HG03354 (cell line): ENCODE data around the gene NPHP4.

ENCODE experiments used
- ATAC-seq: cut with Tn5 transposase; IDR thresholded peaks from one replicate; pipeline ENCODE4 v1.9.1; 2021; ENCODE audit warnings: mild to moderate bottlenecking; ENCODE audit not compliant: unreplicated experiment, poor library complexity, severe bottlenecking

Gene NPHP4

GRCh38 chr1:5887349-5887970 lies 104.8 kb downstream of the NPHP4 start:
- no peak for ATAC-seq

GRCh38 chr1:5886541-5887348 lies 105.5 kb downstream of the NPHP4 start:
- no peak for ATAC-seq

GRCh38 chr1:5886140-5886483 lies 106.1 kb downstream of the NPHP4 start:
- ATAC-seq: no peak

- no peak for ATAC-seq
Observed at GRCh38 chr1:5885471-5886139, 106.6 kb downstream of the NPHP4 start.

GRCh38 chr1:5884110-5884509 lies 108.1 kb downstream of the NPHP4 start:
- no peak for ATAC-seq

- no peak for ATAC-seq
Observed at GRCh38 chr1:5883129-5884048, 108.8 kb downstream of the NPHP4 start.

- ATAC-seq: no peak
Observed at GRCh38 chr1:5882367-5883128, 109.7 kb downstream of the NPHP4 start.

- no peak for ATAC-seq
Observed at GRCh38 chr1:5881526-5882222, 110.6 kb downstream of the NPHP4 start.

GRCh38 chr1:5880630-5881405 lies 111.4 kb downstream of the NPHP4 start:
- ATAC-seq: no peak

GRCh38 chr1:5879421-5879820 lies 112.8 kb downstream of the NPHP4 start:
- no peak for ATAC-seq

- no peak for ATAC-seq
Observed at GRCh38 chr1:5878971-5879370, 113.3 kb downstream of the NPHP4 start.

GRCh38 chr1:5877683-5878530 lies 114.3 kb downstream of the NPHP4 start:
- ATAC-seq: no peak

- ATAC-seq: no peak
Observed at GRCh38 chr1:5877001-5877400, 115.2 kb downstream of the NPHP4 start.

- no peak for ATAC-seq
Observed at GRCh38 chr1:5876094-5876650, 116.1 kb downstream of the NPHP4 start.

- no peak for ATAC-seq
Observed at GRCh38 chr1:5875345-5875910, 116.8 kb downstream of the NPHP4 start.

GRCh38 chr1:5874416-5875110 lies 117.7 kb downstream of the NPHP4 start:
- no peak for ATAC-seq
